ENCODE data around the gene CCBE1. TPM values are rescaled to one million over a fixed set of nuclear protein-coding genes. Genes with fewer than 3 reads are reported as not detected.

The CCBE1 gene
- total and polyA plus RNA-seq, 9 of the 15 experiments (the other 6 are each of a cell fraction or from before 2014, with no cell fraction given): 0.20 TPM; not detected in 8

- Histone ChIP-seq H3K79me2 (ENCODE audit: control insufficient read depth, insufficient read depth, low read length) (no peaks in the 10 kb centered on the region), H3K27ac (ENCODE audit: extremely low read depth, low read depth, low read length) (no peak overlapping the region), H4K20me1 (replicated peaks; ENCODE audit: control insufficient read depth, insufficient read depth, low read length) (no peaks in the 10 kb centered on the region), H3K4me3 (no peak overlapping the region), H3K9me3 (replicated peaks; ENCODE audit: control insufficient read depth, insufficient read depth, low read depth, low read length) (no peaks in the 10 kb centered on the region), H3K4me2 (ENCODE audit: insufficient read depth, low read length) (no peak overlapping the region), H2AFZ (ENCODE audit: low read depth, low read length) (no peak overlapping the region), H3K9me1 (ENCODE audit: control insufficient read depth, insufficient read depth, low read length) (no peaks in the 10 kb centered on the region), H3K27me3 (ENCODE audit: control insufficient read depth in 2 of 2, insufficient read depth in 2 of 2, low read length in 2 of 2) (no peaks in the 10 kb centered on the region), H3K36me3 (ENCODE audit: control insufficient read depth, insufficient read depth, low read length) (no peaks in the 10 kb centered on the region), H3K4me1 (replicated peaks in 1 of 2; ENCODE audit: control insufficient read depth in 2 of 2, insufficient read depth in 2 of 2, low read length in 2 of 2) (no peaks in the 10 kb centered on the region), H3K9ac (ENCODE audit: insufficient read depth in 1 of 2, low read depth in 2 of 2, low read length in 2 of 2) (no peak overlapping the region)
- intact Hi-C loops (cut with micrococcal nuclease): no loop called here
- ATAC-seq: no peak
- no TSS peak for BruUV-seq (replicated peaks)
- 2% methylated on average over 6 of the region's 6 CpGs for WGBS (ENCODE audit: insufficient coverage, low coverage, missing lambda C conversion rate)
- ChIA-PET POLR2A (no interaction called here), CTCF (ENCODE audit: low intra/inter-chr PET ratio) (no interaction called here)
- in situ Hi-C loops (cut with MboI): no loop called here
- DNase-seq (ENCODE audit: extremely low read depth in 1 of 4, low spot score in 3 of 4): no peak
- no peak for TF ChIP-seq ASH1L (IDR thresholded peaks at IDR 0.05; ENCODE audit: borderline replicate concordance, low read depth, partially characterized antibody)
- TF ChIP-seq PBX2 (CRISPR knock-in tag; IDR thresholded peaks at IDR 0.05; ENCODE audit: low read depth): no peak
- TF ChIP-seq PBX2 (tag; conservative IDR thresholded peaks at IDR 0.05; ENCODE audit: low read depth): no peak
- no peak for TF ChIP-seq ZNF212 (CRISPR knock-in tag; IDR thresholded peaks at IDR 0.05)
- TF ChIP-seq U2AF2 (optimal IDR thresholded peaks at IDR 0.05; ENCODE audit: low read depth, low read length): no peak
- TF ChIP-seq PATZ1 (CRISPR knock-in tag; IDR thresholded peaks at IDR 0.05; ENCODE audit: borderline replicate concordance): no peak
- FAIRE-seq: no peak
Measured at GRCh38 chr18:59669872-59670657, 27.2 kb downstream of the CCBE1 start.
